ENCODE results near the gene DNAH2. TPM values are rescaled to one million over a fixed set of nuclear protein-coding genes. Genes with fewer than 3 reads are reported as not detected.

Gene DNAH2
- total and polyA plus RNA-seq, 9 of the 15 experiments (the other 6 are each of a cell fraction or from before 2014, with no cell fraction given): 0.03 TPM; not detected in 8

- no peak for TF ChIP-seq ZBTB11 (CRISPR knock-in tag; IDR thresholded peaks at IDR 0.05)
- TF ChIP-seq JUN (IDR thresholded peaks at IDR 0.05; ENCODE audit: borderline replicate concordance, low read depth, low read length): no peak
- TF ChIP-seq JUN (CRISPR knock-in tag; IDR thresholded peaks at IDR 0.05; ENCODE audit: borderline replicate concordance): no peak
- no peak for TF ChIP-seq RBBP5 (IDR thresholded peaks at IDR 0.05; ENCODE audit: borderline replicate concordance, insufficient read depth, low read length, poor library complexity, severe bottlenecking)
- no peak for TF ChIP-seq ZBTB17 (CRISPR knock-in tag; IDR thresholded peaks at IDR 0.05)
- TF ChIP-seq BRF2 (IDR thresholded peaks at IDR 0.05; ENCODE audit: borderline replicate concordance, insufficient read depth, insufficient read length): no peak
- no peak for TF ChIP-seq RFX7 (CRISPR knock-in tag; IDR thresholded peaks at IDR 0.05)
- no peak for TF ChIP-seq KDM4B (IDR thresholded peaks at IDR 0.05; ENCODE audit: borderline replicate concordance in 2 of 2, low read depth in 1 of 2)
Measured at GRCh38 chr17:7816926-7817642, 99.5 kb downstream of the DNAH2 start (continued).

Data from K562 (cell line).